Embryonic facial prominence (tissue), 1 donor: ENCODE results near the gene IRAK4.

Experiments used
- DNase-seq: peaks from one replicate; pipeline ENCODE4 v3.0.0-alpha.2; 2016; ENCODE audit errors: extremely low spot score

Gene IRAK4

DNA sequence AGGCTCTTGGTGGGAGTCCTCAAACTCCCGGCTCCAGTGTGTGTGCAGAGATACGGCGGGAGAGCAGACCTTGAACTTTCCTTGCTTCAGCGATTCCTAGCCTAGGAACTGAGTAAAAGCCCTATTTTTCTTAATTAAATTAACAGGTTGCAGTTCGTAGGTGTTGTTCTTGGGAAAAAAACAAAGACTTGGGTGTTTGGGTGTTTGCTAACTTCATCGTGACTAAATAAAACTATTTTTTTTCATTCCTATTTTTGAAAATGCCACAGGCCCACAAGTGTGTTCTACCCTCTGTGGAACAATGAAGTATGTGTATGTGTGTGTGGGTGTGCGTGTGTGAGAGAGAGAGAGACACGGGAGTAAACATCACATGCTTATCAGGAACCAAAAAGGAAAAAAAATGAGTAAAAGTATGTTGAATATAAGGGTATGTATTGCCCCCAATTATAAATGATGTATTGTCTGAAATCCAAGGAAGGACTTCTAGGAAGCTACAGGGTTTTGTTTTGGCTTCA is 77.8 kb downstream of the IRAK4 start:
- peak; percentile 40 for DNase-seq
